ENCODE data around the gene LIPG.
A peak's percentile ranks its signal among the peaks of the same experiment; 100 is the strongest.

DNA sequence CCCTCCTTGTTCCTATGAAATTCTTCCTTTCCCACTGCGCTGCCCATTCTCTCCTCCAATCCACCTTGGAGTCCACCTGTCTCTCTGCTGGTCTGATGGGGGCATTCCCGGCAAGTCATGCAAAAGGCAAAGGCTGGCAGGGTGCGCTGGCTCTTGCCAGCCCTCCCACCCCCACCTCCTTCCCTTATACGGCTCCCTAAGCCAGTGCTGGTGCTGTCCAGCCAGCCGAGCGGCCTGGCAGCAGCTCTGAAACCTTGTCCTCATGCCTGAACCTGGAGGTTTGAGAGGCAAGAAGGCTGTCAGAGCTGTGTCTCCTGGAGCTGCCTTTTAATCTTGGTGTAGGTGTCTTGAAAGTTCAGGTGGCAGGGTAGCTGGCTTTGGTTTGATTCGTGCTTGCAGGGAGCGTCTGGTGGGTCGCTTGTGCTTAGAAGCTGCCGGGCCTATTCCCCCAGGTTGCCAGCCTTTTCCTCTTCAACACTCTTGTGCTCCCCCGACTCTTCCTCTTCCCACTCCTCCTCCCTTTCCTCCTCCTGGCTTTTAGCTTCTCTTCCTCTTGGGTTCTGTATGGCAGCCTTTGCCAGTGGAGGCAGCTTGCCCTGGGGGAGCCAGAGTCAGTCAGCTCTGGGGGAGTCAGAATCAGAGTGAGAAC, 748 bp downstream of the LIPG start:
- TF ChIP-seq CTCF (IDR thresholded peaks at IDR 0.05) (no peak), POLR2AphosphoS5 (IDR thresholded peaks at IDR 0.05; ENCODE audit: low read depth, low read length) (no peak)
- TF ChIP-seq, protein P1, sequence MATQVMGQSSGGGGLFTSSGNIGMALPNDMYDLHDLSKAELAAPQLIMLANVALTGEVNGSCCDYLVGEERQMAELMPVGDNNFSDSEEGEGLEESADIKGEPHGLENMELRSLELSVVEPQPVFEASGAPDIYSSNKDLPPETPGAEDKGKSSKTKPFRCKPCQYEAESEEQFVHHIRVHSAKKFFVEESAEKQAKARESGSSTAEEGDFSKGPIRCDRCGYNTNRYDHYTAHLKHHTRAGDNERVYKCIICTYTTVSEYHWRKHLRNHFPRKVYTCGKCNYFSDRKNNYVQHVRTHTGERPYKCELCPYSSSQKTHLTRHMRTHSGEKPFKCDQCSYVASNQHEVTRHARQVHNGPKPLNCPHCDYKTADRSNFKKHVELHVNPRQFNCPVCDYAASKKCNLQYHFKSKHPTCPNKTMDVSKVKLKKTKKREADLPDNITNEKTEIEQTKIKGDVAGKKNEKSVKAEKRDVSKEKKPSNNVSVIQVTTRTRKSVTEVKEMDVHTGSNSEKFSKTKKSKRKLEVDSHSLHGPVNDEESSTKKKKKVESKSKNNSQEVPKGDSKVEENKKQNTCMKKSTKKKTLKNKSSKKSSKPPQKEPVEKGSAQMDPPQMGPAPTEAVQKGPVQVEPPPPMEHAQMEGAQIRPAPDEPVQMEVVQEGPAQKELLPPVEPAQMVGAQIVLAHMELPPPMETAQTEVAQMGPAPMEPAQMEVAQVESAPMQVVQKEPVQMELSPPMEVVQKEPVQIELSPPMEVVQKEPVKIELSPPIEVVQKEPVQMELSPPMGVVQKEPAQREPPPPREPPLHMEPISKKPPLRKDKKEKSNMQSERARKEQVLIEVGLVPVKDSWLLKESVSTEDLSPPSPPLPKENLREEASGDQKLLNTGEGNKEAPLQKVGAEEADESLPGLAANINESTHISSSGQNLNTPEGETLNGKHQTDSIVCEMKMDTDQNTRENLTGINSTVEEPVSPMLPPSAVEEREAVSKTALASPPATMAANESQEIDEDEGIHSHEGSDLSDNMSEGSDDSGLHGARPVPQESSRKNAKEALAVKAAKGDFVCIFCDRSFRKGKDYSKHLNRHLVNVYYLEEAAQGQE (IDR thresholded peaks at IDR 0.05; ENCODE audit: insufficient read depth in 1 of 2, low read depth in 2 of 2, low read length in 1 of 2): peak in 1 of 2 experiments; percentile 42; a peak in 2 of 4 replicates
